Measurements from ENCODE around the gene CDH4. TPM values are rescaled to one million over a fixed set of nuclear protein-coding genes. Genes with fewer than 3 reads are reported as not detected.
A peak's percentile ranks its signal among the peaks of the same experiment; 100 is the strongest.

Gene CDH4
- total and polyA plus RNA-seq, 9 donors: 0.12 to 4.4 (median 0.36) TPM

- peaks cover 4% of the 10 kb centered on the region for H3K4me1 ChIP-seq (ENCODE audit: insufficient read depth)
- H3K9me3 ChIP-seq: no peaks in the 10 kb centered on the region
- H3K27ac ChIP-seq: no peak overlapping the region
- 79 to 80% (median 80%) methylated on average over 23 of the region's 23 CpGs for WGBS, 3 donors
- no peak for DNase-seq
- intact Hi-C loops (cut with DNase I): no loop called here
- H3K27me3 ChIP-seq: no peaks in the 10 kb centered on the region
- H3K36me3 ChIP-seq: no peaks in the 10 kb centered on the region
- no peak overlapping the region for H3K4me3 ChIP-seq
- TF ChIP-seq, protein P1, sequence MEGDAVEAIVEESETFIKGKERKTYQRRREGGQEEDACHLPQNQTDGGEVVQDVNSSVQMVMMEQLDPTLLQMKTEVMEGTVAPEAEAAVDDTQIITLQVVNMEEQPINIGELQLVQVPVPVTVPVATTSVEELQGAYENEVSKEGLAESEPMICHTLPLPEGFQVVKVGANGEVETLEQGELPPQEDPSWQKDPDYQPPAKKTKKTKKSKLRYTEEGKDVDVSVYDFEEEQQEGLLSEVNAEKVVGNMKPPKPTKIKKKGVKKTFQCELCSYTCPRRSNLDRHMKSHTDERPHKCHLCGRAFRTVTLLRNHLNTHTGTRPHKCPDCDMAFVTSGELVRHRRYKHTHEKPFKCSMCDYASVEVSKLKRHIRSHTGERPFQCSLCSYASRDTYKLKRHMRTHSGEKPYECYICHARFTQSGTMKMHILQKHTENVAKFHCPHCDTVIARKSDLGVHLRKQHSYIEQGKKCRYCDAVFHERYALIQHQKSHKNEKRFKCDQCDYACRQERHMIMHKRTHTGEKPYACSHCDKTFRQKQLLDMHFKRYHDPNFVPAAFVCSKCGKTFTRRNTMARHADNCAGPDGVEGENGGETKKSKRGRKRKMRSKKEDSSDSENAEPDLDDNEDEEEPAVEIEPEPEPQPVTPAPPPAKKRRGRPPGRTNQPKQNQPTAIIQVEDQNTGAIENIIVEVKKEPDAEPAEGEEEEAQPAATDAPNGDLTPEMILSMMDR (IDR thresholded peaks at IDR 0.05): no peak
- no peak for TF ChIP-seq EP300 (IDR thresholded peaks at IDR 0.05)
- no peak for TF ChIP-seq POLR2A (IDR thresholded peaks at IDR 0.05)
Measured at GRCh38 chr20:61640131-61640870, 388.2 kb downstream of the CDH4 start.

DNA sequence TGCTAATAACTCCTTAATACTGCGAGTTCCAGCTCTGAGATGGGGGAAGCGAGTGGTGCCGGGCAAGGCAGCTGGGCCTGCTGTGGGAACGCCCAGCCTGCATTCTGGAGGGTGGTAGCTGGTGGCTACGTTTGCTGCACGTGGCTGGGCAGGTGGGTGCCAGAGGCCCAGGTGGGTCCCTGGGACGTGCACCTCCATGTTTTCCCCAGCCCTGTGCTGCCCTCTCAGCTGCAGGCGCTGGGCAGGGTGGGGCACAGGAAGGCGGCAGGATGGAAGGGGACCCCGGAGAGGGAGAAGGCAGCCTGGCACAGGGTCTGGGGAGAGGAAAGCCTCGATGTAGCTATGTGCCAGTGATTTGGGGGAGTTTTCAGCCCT, 388.8 kb downstream of the CDH4 start:
- no peak overlapping the region for H3K4me3 ChIP-seq

DNA sequence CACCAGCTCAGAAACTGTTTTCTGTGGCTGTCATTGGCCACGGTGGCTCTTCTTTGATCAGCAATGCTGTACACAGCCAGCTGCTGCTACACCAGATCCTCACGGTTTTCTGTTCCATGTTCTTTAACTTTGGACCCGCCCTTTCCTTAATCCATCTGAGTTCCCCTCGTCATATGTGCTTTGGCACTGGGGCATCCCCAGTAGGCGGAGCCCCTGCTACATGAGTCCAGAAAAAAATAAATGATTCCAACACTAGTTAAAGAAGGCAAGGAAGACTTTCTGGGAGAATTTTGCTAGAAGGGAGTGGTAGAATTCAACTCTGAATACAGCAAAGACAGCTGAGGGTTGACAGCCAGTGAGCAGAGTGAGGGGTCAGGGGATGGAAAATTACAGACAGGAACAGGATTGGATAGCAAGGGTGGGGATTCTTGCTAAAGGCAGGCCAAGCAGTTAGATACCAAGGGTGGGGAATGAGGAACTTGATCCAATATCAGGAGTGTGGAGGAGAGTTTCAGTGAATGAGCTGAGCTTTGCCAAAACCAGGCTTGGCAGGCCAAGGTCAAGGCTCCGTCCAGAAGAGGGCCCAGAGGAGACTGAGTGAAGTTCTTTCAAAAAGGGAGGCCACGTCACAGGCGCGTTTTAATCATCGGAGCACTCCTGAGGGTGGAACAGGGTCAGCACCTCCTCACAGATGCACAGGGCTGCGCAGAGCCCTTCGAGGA, 391.8 kb downstream of the CDH4 start:
- TF ChIP-seq EP300 (IDR thresholded peaks at IDR 0.05): no peak
- TF ChIP-seq, protein P1 (IDR thresholded peaks at IDR 0.05): no peak
- no peak for TF ChIP-seq POLR2A (IDR thresholded peaks at IDR 0.05)
- Histone ChIP-seq H3K27me3 (no peaks in the 10 kb centered on the region), H3K36me3 (no peaks in the 10 kb centered on the region), H3K27ac (peak overlapping the region in 1 of 2 donors; percentile 38), H3K4me1 (ENCODE audit: insufficient read depth) (peaks cover 4% of the 10 kb centered on the region), H3K4me3 (no peak overlapping the region), H3K9me3 (no peaks in the 10 kb centered on the region)
- intact Hi-C loops (cut with DNase I): no loop called here
- WGBS, 3 donors: 18 to 31% (median 29%) methylated on average over 12 of the region's 12 CpGs
- DNase-seq: peak; percentile 60 to 87 (median 78)

More for the DNA sequence above, 388.8 kb downstream of the CDH4 start:
- DNase-seq: no peak
- no peak overlapping the region for H3K27ac ChIP-seq
- TF ChIP-seq POLR2A (IDR thresholded peaks at IDR 0.05): no peak
- TF ChIP-seq, protein P1 (IDR thresholded peaks at IDR 0.05): no peak
- no peak for TF ChIP-seq EP300 (IDR thresholded peaks at IDR 0.05)
- H3K9me3 ChIP-seq: no peaks in the 10 kb centered on the region
- H3K27me3 ChIP-seq: no peaks in the 10 kb centered on the region
- 67 to 70% (median 68%) methylated on average over 11 of the region's 11 CpGs for WGBS, 3 donors
- intact Hi-C loops (cut with DNase I): no loop called here
- H3K36me3 ChIP-seq: no peaks in the 10 kb centered on the region
- H3K4me1 ChIP-seq (ENCODE audit: insufficient read depth): peaks cover 4% of the 10 kb centered on the region

DNA sequence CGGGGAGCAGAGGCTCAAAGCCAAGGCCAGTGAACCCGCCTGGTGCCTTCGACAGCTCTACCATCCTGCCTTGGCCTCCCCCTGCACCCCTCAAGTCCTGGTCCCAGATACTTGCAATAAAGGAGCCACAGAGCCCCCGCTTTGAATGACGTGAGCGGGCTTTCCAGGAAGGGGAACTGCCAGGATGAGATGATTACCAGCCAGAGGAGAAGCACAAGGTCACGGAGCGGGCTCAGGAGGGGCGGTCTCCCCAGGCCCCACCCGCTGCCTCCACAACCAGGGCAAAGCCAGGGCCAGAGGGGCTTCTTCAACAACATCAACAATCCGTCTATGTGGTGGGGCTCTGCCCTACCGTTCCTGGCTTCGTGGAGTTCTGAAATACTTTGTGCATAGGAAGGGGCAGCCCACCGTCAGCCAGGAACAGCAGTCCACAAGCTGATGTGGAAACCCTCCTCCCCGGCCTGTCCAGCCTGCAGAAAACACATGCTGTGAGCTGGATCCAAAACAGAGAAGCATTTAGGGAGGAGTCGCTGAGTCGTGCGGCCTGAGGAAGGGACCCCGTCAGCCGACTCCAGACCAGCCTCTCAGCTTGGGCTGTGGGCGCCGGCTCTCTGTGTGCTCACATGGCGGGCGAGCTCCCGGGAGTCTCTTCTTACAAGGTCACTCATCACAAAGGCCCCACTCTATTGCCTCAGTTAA, 392.5 kb downstream of the CDH4 start:
- Histone ChIP-seq H3K27ac (peak overlapping the region in 1 of 2 donors; percentile 38), H3K36me3 (no peaks in the 10 kb centered on the region), H3K27me3 (no peaks in the 10 kb centered on the region), H3K4me3 (no peak overlapping the region), H3K4me1 (ENCODE audit: insufficient read depth) (peaks cover 4% of the 10 kb centered on the region), H3K9me3 (no peaks in the 10 kb centered on the region)
- 12 to 22% (median 19%) methylated on average over 22 to 25 of the region's 25 CpGs for WGBS, 3 donors
- peak in 4 of 5 donors; percentile 33 to 55 (median 40) for DNase-seq
- TF ChIP-seq EP300 (IDR thresholded peaks at IDR 0.05) (no peak), POLR2A (IDR thresholded peaks at IDR 0.05) (no peak)
- TF ChIP-seq, protein P1 (IDR thresholded peaks at IDR 0.05): no peak
- intact Hi-C loops (cut with DNase I): no loop called here

All from ovary (tissue), 9 donors.